ENCODE results near the gene CBX8. TPM values are rescaled to one million over a fixed set of nuclear protein-coding genes. Genes with fewer than 3 reads are reported as not detected.

The CBX8 gene
- total and polyA plus RNA-seq, 2 of the 13 experiments (the other 11 are each of a cell fraction or from before 2014, with no cell fraction given), result 0.34 to 12.6 TPM

DNA sequence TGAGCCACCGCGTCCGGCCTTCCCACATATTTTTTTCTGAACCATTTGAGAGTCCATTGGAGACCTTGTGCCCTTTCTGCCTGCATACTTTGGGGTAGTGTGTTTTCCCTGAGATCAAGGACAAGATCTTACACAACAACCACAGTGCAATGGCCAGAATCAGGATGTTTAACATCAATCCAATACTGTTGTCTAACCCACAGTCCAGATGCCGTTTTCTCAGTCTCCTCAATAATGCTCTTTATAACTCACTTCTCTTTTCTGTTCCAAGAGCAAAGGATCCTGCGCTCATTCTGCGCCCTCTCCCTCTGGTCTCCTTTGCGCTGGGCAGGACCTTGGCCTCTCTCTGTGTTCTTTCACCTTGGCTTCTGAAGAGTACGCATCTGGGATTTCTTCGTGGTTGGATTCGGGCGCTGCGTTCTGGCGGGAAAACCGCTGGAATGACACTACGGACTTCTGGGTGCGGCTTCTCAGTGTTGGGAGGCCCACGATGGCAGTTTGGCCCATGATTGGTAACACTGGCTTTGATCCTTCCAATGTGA, 25.8 kb upstream of the CBX8 start (continued):
- TF ChIP-seq, protein P1, sequence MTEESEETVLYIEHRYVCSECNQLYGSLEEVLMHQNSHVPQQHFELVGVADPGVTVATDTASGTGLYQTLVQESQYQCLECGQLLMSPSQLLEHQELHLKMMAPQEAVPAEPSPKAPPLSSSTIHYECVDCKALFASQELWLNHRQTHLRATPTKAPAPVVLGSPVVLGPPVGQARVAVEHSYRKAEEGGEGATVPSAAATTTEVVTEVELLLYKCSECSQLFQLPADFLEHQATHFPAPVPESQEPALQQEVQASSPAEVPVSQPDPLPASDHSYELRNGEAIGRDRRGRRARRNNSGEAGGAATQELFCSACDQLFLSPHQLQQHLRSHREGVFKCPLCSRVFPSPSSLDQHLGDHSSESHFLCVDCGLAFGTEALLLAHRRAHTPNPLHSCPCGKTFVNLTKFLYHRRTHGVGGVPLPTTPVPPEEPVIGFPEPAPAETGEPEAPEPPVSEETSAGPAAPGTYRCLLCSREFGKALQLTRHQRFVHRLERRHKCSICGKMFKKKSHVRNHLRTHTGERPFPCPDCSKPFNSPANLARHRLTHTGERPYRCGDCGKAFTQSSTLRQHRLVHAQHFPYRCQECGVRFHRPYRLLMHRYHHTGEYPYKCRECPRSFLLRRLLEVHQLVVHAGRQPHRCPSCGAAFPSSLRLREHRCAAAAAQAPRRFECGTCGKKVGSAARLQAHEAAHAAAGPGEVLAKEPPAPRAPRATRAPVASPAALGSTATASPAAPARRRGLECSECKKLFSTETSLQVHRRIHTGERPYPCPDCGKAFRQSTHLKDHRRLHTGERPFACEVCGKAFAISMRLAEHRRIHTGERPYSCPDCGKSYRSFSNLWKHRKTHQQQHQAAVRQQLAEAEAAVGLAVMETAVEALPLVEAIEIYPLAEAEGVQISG (CRISPR knock-in tag; IDR thresholded peaks at IDR 0.05), result peak; percentile 62; the same call in 1 of the 2 replicates
- TF ChIP-seq NCOA2 (CRISPR knock-in tag; IDR thresholded peaks at IDR 0.05) (peak; percentile 92), ZNF34 (CRISPR knock-in tag; IDR thresholded peaks at IDR 0.05; ENCODE audit: borderline replicate concordance) (no peak), ZNF329 (CRISPR knock-in tag; IDR thresholded peaks at IDR 0.05; ENCODE audit: low read depth) (peak; percentile 63; the same call in 1 of the 2 replicates), ZFX (CRISPR knock-in tag; IDR thresholded peaks at IDR 0.05; ENCODE audit: low read depth) (peak; percentile 70), ZSCAN20 (CRISPR knock-in tag; IDR thresholded peaks at IDR 0.05; ENCODE audit: borderline replicate concordance) (0 out of 2 replicates have a peak, but pooled peaks have one; percentile 84), ZNF547 (CRISPR knock-in tag; IDR thresholded peaks at IDR 0.05) (no peak), NR2F2 (IDR thresholded peaks at IDR 0.05; ENCODE audit: borderline replicate concordance, low read depth) (peak; percentile 87), ZNF160 (CRISPR knock-in tag; IDR thresholded peaks at IDR 0.05) (peak; percentile 47; the same call in 1 of the 2 replicates), RFXANK (CRISPR knock-in tag; IDR thresholded peaks at IDR 0.05) (0 out of 2 replicates have a peak, but pooled peaks have one; percentile 37), HIVEP1 (CRISPR knock-in tag; IDR thresholded peaks at IDR 0.05) (peak; percentile 41; the same call in 1 of the 2 replicates), ZFP36L1 (CRISPR knock-in tag; IDR thresholded peaks at IDR 0.05) (no peak), NFRKB (IDR thresholded peaks at IDR 0.05) (no peak), ZNF282 (IDR thresholded peaks at IDR 0.05; ENCODE audit: partially characterized antibody) (no peak), ZSCAN30 (CRISPR knock-in tag; IDR thresholded peaks at IDR 0.05) (no peak), ZZZ3 (CRISPR knock-in tag; IDR thresholded peaks at IDR 0.05; ENCODE audit: borderline replicate concordance) (0 out of 2 replicates have a peak, but pooled peaks have one; percentile 46), JUND (CRISPR knock-in tag; IDR thresholded peaks at IDR 0.05) (no peak), ZNF572 (CRISPR knock-in tag; IDR thresholded peaks at IDR 0.05) (peak; percentile 73; the same call in 1 of the 2 replicates), ZNF567 (CRISPR knock-in tag; IDR thresholded peaks at IDR 0.05; ENCODE audit: borderline replicate concordance) (no peak), PHF8 (CRISPR knock-in tag; IDR thresholded peaks at IDR 0.05) (peak; percentile 35), ZNF780A (CRISPR knock-in tag; IDR thresholded peaks at IDR 0.05) (no peak), CREB1 (IDR thresholded peaks at IDR 0.05) (no peak), CREB1 (CRISPR knock-in tag; IDR thresholded peaks at IDR 0.05) (peak; percentile 61), ZNF878 (CRISPR knock-in tag; IDR thresholded peaks at IDR 0.05) (0 out of 2 replicates have a peak, but pooled peaks have one; percentile 26)
- TF ChIP-seq, protein P2, sequence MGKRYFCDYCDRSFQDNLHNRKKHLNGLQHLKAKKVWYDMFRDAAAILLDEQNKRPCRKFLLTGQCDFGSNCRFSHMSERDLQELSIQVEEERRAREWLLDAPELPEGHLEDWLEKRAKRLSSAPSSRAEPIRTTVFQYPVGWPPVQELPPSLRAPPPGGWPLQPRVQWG (CRISPR knock-in tag; IDR thresholded peaks at IDR 0.05; ENCODE audit: borderline replicate concordance, low read depth), result no peak
- TF ChIP-seq, protein P3, sequence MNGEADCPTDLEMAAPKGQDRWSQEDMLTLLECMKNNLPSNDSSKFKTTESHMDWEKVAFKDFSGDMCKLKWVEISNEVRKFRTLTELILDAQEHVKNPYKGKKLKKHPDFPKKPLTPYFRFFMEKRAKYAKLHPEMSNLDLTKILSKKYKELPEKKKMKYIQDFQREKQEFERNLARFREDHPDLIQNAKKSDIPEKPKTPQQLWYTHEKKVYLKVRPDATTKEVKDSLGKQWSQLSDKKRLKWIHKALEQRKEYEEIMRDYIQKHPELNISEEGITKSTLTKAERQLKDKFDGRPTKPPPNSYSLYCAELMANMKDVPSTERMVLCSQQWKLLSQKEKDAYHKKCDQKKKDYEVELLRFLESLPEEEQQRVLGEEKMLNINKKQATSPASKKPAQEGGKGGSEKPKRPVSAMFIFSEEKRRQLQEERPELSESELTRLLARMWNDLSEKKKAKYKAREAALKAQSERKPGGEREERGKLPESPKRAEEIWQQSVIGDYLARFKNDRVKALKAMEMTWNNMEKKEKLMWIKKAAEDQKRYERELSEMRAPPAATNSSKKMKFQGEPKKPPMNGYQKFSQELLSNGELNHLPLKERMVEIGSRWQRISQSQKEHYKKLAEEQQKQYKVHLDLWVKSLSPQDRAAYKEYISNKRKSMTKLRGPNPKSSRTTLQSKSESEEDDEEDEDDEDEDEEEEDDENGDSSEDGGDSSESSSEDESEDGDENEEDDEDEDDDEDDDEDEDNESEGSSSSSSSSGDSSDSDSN (CRISPR knock-in tag; IDR thresholded peaks at IDR 0.05), result peak; percentile 61
- TF ChIP-seq, protein P4, sequence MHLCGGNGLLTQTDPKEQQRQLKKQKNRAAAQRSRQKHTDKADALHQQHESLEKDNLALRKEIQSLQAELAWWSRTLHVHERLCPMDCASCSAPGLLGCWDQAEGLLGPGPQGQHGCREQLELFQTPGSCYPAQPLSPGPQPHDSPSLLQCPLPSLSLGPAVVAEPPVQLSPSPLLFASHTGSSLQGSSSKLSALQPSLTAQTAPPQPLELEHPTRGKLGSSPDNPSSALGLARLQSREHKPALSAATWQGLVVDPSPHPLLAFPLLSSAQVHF (CRISPR knock-in tag; IDR thresholded peaks at IDR 0.05), result no peak

Data from HepG2 (cell line).